Measurements from ENCODE around the gene NBEA.

Gene NBEA

GRCh38 chr13:35718084-35718483 lies 776.0 kb downstream of the NBEA start:
- DNase-seq = no peak

GRCh38 chr13:35720290-35720689 lies 778.2 kb downstream of the NBEA start:
- no peak for DNase-seq

GRCh38 chr13:35720690-35721554 lies 778.9 kb downstream of the NBEA start:
- DNase-seq = peak in 1 of 5 donors; percentile 19

All from T-helper 1 cell (primary cell).